ENCODE data around the gene MYH10.

- TF ChIP-seq EP300 (IDR thresholded peaks at IDR 0.05) (no peak), POLR2AphosphoS5 (IDR thresholded peaks at IDR 0.05) (no peak)
Observed at GRCh38 chr17:8644507-8644902, 14.0 kb upstream of the MYH10 start.

All from stomach (tissue), 4 donors.